H1 (cell line): Measurements from ENCODE around the gene WDR27.
"Not testable (repeated sequence)": the region's sequence is repeated elsewhere in the genome, so short reads cannot be mapped to it uniquely, and the experiment has no call there.

ENCODE experiments used
- CBX8 ChIP-seq: fragments of 300-800, 300-1000 bp; sonication (generic); IDR thresholded peaks from 2 replicates; pipeline ENCODE4 v1.7.1; 2016; ENCODE audit warnings: low read depth, low read length, borderline replicate concordance
- CREB1 ChIP-seq: IDR thresholded peaks from 2 replicates; pipeline ENCODE4 v1.6.1; 2012; ENCODE audit warnings: inconsistent platforms
- EP300 ChIP-seq, 2 experiments: IDR thresholded peaks; 1 replicate in 1 of 2; 2 replicates in 1 of 2; pipeline ENCODE4 v1.6.1; 2011 to 2012; ENCODE audit warnings: low read depth in 2 of 2, low read length in 2 of 2, mild to moderate bottlenecking in 2 of 2, borderline replicate concordance in 1 of 2, inconsistent platforms in 1 of 2, moderate library complexity in 1 of 2
- GABPA ChIP-seq: IDR thresholded peaks from 2 replicates; pipeline ENCODE4 v1.6.1; 2011; ENCODE audit warnings: mild to moderate bottlenecking, low read length, moderate library complexity, borderline replicate concordance; ENCODE audit not compliant: insufficient read depth
- POLR2A ChIP-seq, 2 experiments: IDR thresholded peaks; 1 replicate in 1 of 2; 2 replicates in 1 of 2; pipeline ENCODE4 v1.6.1; 2011; ENCODE audit warnings: low read depth in 2 of 2, low read length in 2 of 2, mild to moderate bottlenecking in 2 of 2; ENCODE audit errors: control extremely low read depth in 1 of 2
- RAD21 ChIP-seq, 2 experiments: IDR thresholded peaks in 1 of 2; conservative IDR thresholded peaks in 1 of 2; 2 replicates each; pipeline ENCODE4 v1.6.1; 2011; ENCODE audit warnings: low read depth in 2 of 2, low read length in 2 of 2, improper control_type of control experiment in 1 of 2, inconsistent platforms in 1 of 2, mild to moderate bottlenecking in 1 of 2, moderate library complexity in 1 of 2
- SP1 ChIP-seq: IDR thresholded peaks from 2 replicates; pipeline ENCODE4 v1.6.1; 2011; ENCODE audit warnings: low read depth, low read length
- TBP ChIP-seq: IDR thresholded peaks from 2 replicates; pipeline ENCODE4 v1.6.1; 2011; ENCODE audit warnings: low read depth, low read length, improper control_type of control experiment
- TF ChIP-seq, protein P1 (sequence below), 3 experiments: IDR thresholded peaks; 1 replicate in 2 of 3; 2 replicates in 1 of 3; pipeline versions ENCODE4 v1.5.1 to v1.6.1; 2011; ENCODE audit warnings: low read length in 3 of 3, mild to moderate bottlenecking in 3 of 3, inconsistent platforms in 2 of 3, low read depth in 1 of 3, moderate library complexity in 1 of 3; ENCODE audit not compliant: insufficient read depth in 1 of 3; ENCODE audit errors: control extremely low read depth in 1 of 3
- TF ChIP-seq, protein P2 (sequence below): IDR thresholded peaks from 2 replicates; pipeline ENCODE4 v1.6.1; 2011; ENCODE audit warnings: low read depth, mild to moderate bottlenecking, low read length; ENCODE audit not compliant: insufficient read depth

DNA sequence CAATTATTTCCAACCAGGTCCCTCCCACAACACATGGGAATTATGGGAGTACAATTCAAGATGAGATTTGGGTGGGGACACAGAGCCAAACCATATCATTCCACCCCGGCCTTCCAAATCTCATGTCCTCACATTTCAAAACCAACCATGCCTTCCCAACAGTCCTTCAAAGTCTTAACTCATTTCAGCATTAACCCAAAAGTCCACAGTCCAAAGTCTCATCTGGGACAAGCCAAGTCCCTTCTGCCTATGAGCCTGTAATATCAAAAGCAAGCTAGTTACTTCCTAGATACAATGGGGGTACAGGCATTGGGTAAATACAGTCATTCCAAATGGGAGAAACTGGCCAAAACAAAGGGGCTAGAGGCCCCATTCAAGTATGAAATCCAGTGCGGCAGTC lies 93.2 kb downstream of the WDR27 start:
- TF ChIP-seq SP1; POLR2A (IDR thresholded peaks at IDR 0.05; ENCODE audit: control extremely low read depth in 1 of 2, low read depth in 2 of 2, low read length in 2 of 2); EP300 (IDR thresholded peaks at IDR 0.05; ENCODE audit: borderline replicate concordance in 1 of 2, low read depth in 2 of 2, low read length in 2 of 2); CBX8; TBP; RAD21 (IDR thresholded peaks at IDR 0.05 in 1 of 2, conservative IDR thresholded peaks at IDR 0.05 in 1 of 2; ENCODE audit: low read depth in 2 of 2, low read length in 2 of 2); GABPA; CREB1: not testable (repeated sequence)
- TF ChIP-seq, protein P1, sequence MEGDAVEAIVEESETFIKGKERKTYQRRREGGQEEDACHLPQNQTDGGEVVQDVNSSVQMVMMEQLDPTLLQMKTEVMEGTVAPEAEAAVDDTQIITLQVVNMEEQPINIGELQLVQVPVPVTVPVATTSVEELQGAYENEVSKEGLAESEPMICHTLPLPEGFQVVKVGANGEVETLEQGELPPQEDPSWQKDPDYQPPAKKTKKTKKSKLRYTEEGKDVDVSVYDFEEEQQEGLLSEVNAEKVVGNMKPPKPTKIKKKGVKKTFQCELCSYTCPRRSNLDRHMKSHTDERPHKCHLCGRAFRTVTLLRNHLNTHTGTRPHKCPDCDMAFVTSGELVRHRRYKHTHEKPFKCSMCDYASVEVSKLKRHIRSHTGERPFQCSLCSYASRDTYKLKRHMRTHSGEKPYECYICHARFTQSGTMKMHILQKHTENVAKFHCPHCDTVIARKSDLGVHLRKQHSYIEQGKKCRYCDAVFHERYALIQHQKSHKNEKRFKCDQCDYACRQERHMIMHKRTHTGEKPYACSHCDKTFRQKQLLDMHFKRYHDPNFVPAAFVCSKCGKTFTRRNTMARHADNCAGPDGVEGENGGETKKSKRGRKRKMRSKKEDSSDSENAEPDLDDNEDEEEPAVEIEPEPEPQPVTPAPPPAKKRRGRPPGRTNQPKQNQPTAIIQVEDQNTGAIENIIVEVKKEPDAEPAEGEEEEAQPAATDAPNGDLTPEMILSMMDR (IDR thresholded peaks at IDR 0.05; ENCODE audit: control extremely low read depth in 1 of 3, insufficient read depth in 1 of 3, low read depth in 1 of 3, low read length in 3 of 3) = not testable (repeated sequence)
- TF ChIP-seq, protein P2, sequence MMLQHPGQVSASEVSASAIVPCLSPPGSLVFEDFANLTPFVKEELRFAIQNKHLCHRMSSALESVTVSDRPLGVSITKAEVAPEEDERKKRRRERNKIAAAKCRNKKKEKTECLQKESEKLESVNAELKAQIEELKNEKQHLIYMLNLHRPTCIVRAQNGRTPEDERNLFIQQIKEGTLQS = not testable (repeated sequence)
